ENCODE data around the gene WDR20. TPM values are rescaled to one million over a fixed set of nuclear protein-coding genes. Genes with fewer than 3 reads are reported as not detected.

Gene WDR20
- total and polyA plus RNA-seq, 2 of the 8 experiments (the other 6 are each of a cell fraction or from before 2014, with no cell fraction given), result 11.2 to 26.7 TPM

DNA sequence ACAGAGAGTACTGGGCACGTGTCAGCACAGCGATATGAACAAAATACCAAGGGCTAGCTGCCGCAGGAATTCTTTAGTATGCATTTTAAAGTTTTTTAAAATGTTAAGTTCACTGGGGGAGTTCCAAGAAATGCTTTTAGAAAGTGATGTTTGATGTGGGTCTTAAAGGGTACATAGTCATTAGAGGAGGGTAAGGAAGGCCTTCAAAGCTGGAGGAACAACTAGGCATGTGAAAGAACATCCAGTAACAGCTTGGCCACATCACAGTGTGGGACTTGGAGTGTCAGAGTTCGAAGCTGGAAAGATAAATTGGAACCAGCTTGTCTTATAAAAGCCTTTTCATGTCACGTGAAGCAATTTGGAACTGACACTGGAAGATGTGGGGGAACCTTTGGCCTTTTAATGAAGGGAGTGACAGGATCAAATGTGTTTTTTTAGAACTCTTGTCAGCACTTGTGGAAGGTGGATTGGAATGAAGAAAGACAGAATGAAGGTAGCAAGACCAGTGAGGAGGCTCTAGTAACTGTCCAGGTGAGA, 57.7 kb downstream of the WDR20 start (continued):
- TF ChIP-seq SIRT6 (IDR thresholded peaks at IDR 0.05; ENCODE audit: low read length) (no peak), SP2 (IDR thresholded peaks at IDR 0.05; ENCODE audit: low read length) (no peak), POU5F1 (IDR thresholded peaks at IDR 0.05; ENCODE audit: low read depth, low read length) (no peak)
